Measurements from ENCODE around the gene PPIH.
"Not testable (repeated sequence)": the region's sequence is repeated elsewhere in the genome, so short reads cannot be mapped to it uniquely, and the experiment has no call there.

PPIH gene

GRCh38 chr1:42681741-42682483, 23.7 kb downstream of the PPIH start, which contains the start of gene YBX1:
Gene YBX1 (plus strand): TSS chr1:42682418. CDS start chr1:42682566, 148 bp downstream.
- Histone ChIP-seq H3K27me3 (ENCODE audit: control insufficient read depth in 2 of 2, insufficient read depth in 2 of 2, low read length in 2 of 2) (no peaks in the 10 kb centered on the region), H3K9ac (ENCODE audit: low read depth in 1 of 2, low read length in 2 of 2) (peak within 1 kb of the TSS; percentile 91), H3K36me3 (ENCODE audit: control insufficient read depth in 2 of 2, insufficient read depth in 2 of 2, low read length in 2 of 2) (peaks cover 0 to 8% of the 10 kb centered on the region in 2 donors), H3K9me3 (ENCODE audit: control insufficient read depth in 2 of 2, low read length in 2 of 2) (no peaks in the 10 kb centered on the region), H3K4me3 (ENCODE audit: low read length in 2 of 2) (peak within 1 kb of the TSS; percentile 93 to 94), H3K4me1 (ENCODE audit: control insufficient read depth in 2 of 2, insufficient read depth in 2 of 2, low read length in 2 of 2) (peaks cover 41 to 44% of the 10 kb centered on the region in 2 donors), H3K27ac (ENCODE audit: low read depth in 2 of 2, low read length in 2 of 2) (peak within 1 kb of the TSS; percentile 88)

- not testable (repeated sequence) for H3K36me3 ChIP-seq (ENCODE audit: control insufficient read depth in 2 of 2, insufficient read depth in 2 of 2, low read length in 2 of 2); H3K27me3 ChIP-seq (ENCODE audit: control insufficient read depth in 2 of 2, insufficient read depth in 2 of 2, low read length in 2 of 2); H3K9me3 ChIP-seq (ENCODE audit: control insufficient read depth in 2 of 2, low read length in 2 of 2)
- Histone ChIP-seq H3K27ac (ENCODE audit: low read depth in 2 of 2, low read length in 2 of 2) (peak overlapping the region; percentile 81 to 88), H3K9ac (ENCODE audit: low read depth in 1 of 2, low read length in 2 of 2) (peak overlapping the region in 1 of 2 donors; percentile 80), H3K4me1 (ENCODE audit: control insufficient read depth in 2 of 2, insufficient read depth in 2 of 2, low read length in 2 of 2) (peaks cover 41 to 45% of the 10 kb centered on the region in 2 donors), H3K4me3 (ENCODE audit: low read length in 2 of 2) (peak overlapping the region; percentile 93 to 94)
Measured at GRCh38 chr1:42682484-42682738, 24.2 kb downstream of the PPIH start.

- H3K4me1 ChIP-seq (ENCODE audit: control insufficient read depth in 2 of 2, insufficient read depth in 2 of 2, low read length in 2 of 2), result peaks cover 46 to 47% of the 10 kb centered on the region in 2 donors
- H3K9me3 ChIP-seq (ENCODE audit: control insufficient read depth in 2 of 2, low read length in 2 of 2), result no peaks in the 10 kb centered on the region
- peak overlapping the region; percentile 81 to 88 for H3K27ac ChIP-seq (ENCODE audit: low read depth in 2 of 2, low read length in 2 of 2)
- H3K27me3 ChIP-seq (ENCODE audit: control insufficient read depth in 2 of 2, insufficient read depth in 2 of 2, low read length in 2 of 2), result no peaks in the 10 kb centered on the region
- peak overlapping the region; percentile 93 to 94 for H3K4me3 ChIP-seq (ENCODE audit: low read length in 2 of 2)
- H3K9ac ChIP-seq (ENCODE audit: low read depth in 1 of 2, low read length in 2 of 2), result peak overlapping the region; percentile 54 to 80
- H3K36me3 ChIP-seq (ENCODE audit: control insufficient read depth in 2 of 2, insufficient read depth in 2 of 2, low read length in 2 of 2), result peaks cover 0 to 8% of the 10 kb centered on the region in 2 donors
Measured at GRCh38 chr1:42682739-42683531, 24.7 kb downstream of the PPIH start.

GRCh38 chr1:42684139-42684538, 25.9 kb downstream of the PPIH start:
- Histone ChIP-seq H3K4me3 (ENCODE audit: low read length in 2 of 2) (peak overlapping the region; percentile 93 to 94), H3K9me3 (ENCODE audit: control insufficient read depth in 2 of 2, low read length in 2 of 2) (no peaks in the 10 kb centered on the region), H3K36me3 (ENCODE audit: control insufficient read depth in 2 of 2, insufficient read depth in 2 of 2, low read length in 2 of 2) (peaks cover 0 to 8% of the 10 kb centered on the region in 2 donors), H3K4me1 (ENCODE audit: control insufficient read depth in 2 of 2, insufficient read depth in 2 of 2, low read length in 2 of 2) (peaks cover 52 to 57% of the 10 kb centered on the region in 2 donors), H3K27me3 (ENCODE audit: control insufficient read depth in 2 of 2, insufficient read depth in 2 of 2, low read length in 2 of 2) (no peaks in the 10 kb centered on the region), H3K9ac (ENCODE audit: low read depth in 1 of 2, low read length in 2 of 2) (peak overlapping the region; percentile 49 to 80), H3K27ac (ENCODE audit: low read depth in 2 of 2, low read length in 2 of 2) (no peak overlapping the region)

GRCh38 chr1:42686418-42686817, 28.2 kb downstream of the PPIH start:
- H3K27me3 ChIP-seq (ENCODE audit: control insufficient read depth in 2 of 2, insufficient read depth in 2 of 2, low read length in 2 of 2), result no peaks in the 10 kb centered on the region
- H3K4me1 ChIP-seq (ENCODE audit: control insufficient read depth in 2 of 2, insufficient read depth in 2 of 2, low read length in 2 of 2), result peaks cover 62 to 69% of the 10 kb centered on the region in 2 donors
- peaks cover 0 to 8% of the 10 kb centered on the region in 2 donors for H3K36me3 ChIP-seq (ENCODE audit: control insufficient read depth in 2 of 2, insufficient read depth in 2 of 2, low read length in 2 of 2)

GRCh38 chr1:42689912-42690311, 31.7 kb downstream of the PPIH start:
- Histone ChIP-seq H3K27ac (ENCODE audit: low read depth in 2 of 2, low read length in 2 of 2) (no peak overlapping the region), H3K36me3 (ENCODE audit: control insufficient read depth in 2 of 2, insufficient read depth in 2 of 2, low read length in 2 of 2) (peaks cover 0 to 3% of the 10 kb centered on the region in 2 donors), H3K9ac (ENCODE audit: low read depth in 1 of 2, low read length in 2 of 2) (no peak overlapping the region), H3K27me3 (ENCODE audit: control insufficient read depth in 2 of 2, insufficient read depth in 2 of 2, low read length in 2 of 2) (no peaks in the 10 kb centered on the region), H3K4me1 (ENCODE audit: control insufficient read depth in 2 of 2, insufficient read depth in 2 of 2, low read length in 2 of 2) (peaks cover 63 to 81% of the 10 kb centered on the region in 2 donors), H3K9me3 (ENCODE audit: control insufficient read depth in 2 of 2, low read length in 2 of 2) (no peaks in the 10 kb centered on the region), H3K4me3 (ENCODE audit: low read length in 2 of 2) (no peak overlapping the region)

More at GRCh38 chr1:42686418-42686817, 28.2 kb downstream of the PPIH start:
- peak overlapping the region in 1 of 2 donors; percentile 7 for H3K27ac ChIP-seq (ENCODE audit: low read depth in 2 of 2, low read length in 2 of 2)
- H3K9ac ChIP-seq (ENCODE audit: low read depth in 1 of 2, low read length in 2 of 2), result peak overlapping the region in 1 of 2 donors; percentile 27
- H3K9me3 ChIP-seq (ENCODE audit: control insufficient read depth in 2 of 2, low read length in 2 of 2), result no peaks in the 10 kb centered on the region
- H3K4me3 ChIP-seq (ENCODE audit: low read length in 2 of 2), result no peak overlapping the region

GRCh38 chr1:42690477-42691156, 32.4 kb downstream of the PPIH start:
- Histone ChIP-seq H3K4me1 (ENCODE audit: control insufficient read depth in 2 of 2, insufficient read depth in 2 of 2, low read length in 2 of 2) (peaks cover 56 to 74% of the 10 kb centered on the region in 2 donors), H3K4me3 (ENCODE audit: low read length in 2 of 2) (no peak overlapping the region), H3K27me3 (ENCODE audit: control insufficient read depth in 2 of 2, insufficient read depth in 2 of 2, low read length in 2 of 2) (no peaks in the 10 kb centered on the region), H3K36me3 (ENCODE audit: control insufficient read depth in 2 of 2, insufficient read depth in 2 of 2, low read length in 2 of 2) (peaks cover 2 to 10% of the 10 kb centered on the region in 2 donors), H3K9ac (ENCODE audit: low read depth in 1 of 2, low read length in 2 of 2) (no peak overlapping the region), H3K27ac (ENCODE audit: low read depth in 2 of 2, low read length in 2 of 2) (peak overlapping the region; percentile 16 to 33), H3K9me3 (ENCODE audit: control insufficient read depth in 2 of 2, low read length in 2 of 2) (no peaks in the 10 kb centered on the region)

- Histone ChIP-seq H3K4me1 (ENCODE audit: control insufficient read depth in 2 of 2, insufficient read depth in 2 of 2, low read length in 2 of 2) (peaks cover 50 to 72% of the 10 kb centered on the region in 2 donors), H3K4me3 (ENCODE audit: low read length in 2 of 2) (no peak overlapping the region), H3K27me3 (ENCODE audit: control insufficient read depth in 2 of 2, insufficient read depth in 2 of 2, low read length in 2 of 2) (no peaks in the 10 kb centered on the region), H3K9ac (ENCODE audit: low read depth in 1 of 2, low read length in 2 of 2) (no peak overlapping the region), H3K9me3 (ENCODE audit: control insufficient read depth in 2 of 2, low read length in 2 of 2) (no peaks in the 10 kb centered on the region), H3K27ac (ENCODE audit: low read depth in 2 of 2, low read length in 2 of 2) (peak overlapping the region; percentile 16 to 56), H3K36me3 (ENCODE audit: control insufficient read depth in 2 of 2, insufficient read depth in 2 of 2, low read length in 2 of 2) (peaks cover 6 to 14% of the 10 kb centered on the region in 2 donors)
Measured at GRCh38 chr1:42691157-42691498, 32.9 kb downstream of the PPIH start.

GRCh38 chr1:42692461-42692860, 34.2 kb downstream of the PPIH start:
- H3K4me3 ChIP-seq (ENCODE audit: low read length in 2 of 2), result peak overlapping the region in 1 of 2 donors; percentile 16
- no peaks in the 10 kb centered on the region for H3K9me3 ChIP-seq (ENCODE audit: control insufficient read depth in 2 of 2, low read length in 2 of 2)
- H3K27me3 ChIP-seq (ENCODE audit: control insufficient read depth in 2 of 2, insufficient read depth in 2 of 2, low read length in 2 of 2), result no peaks in the 10 kb centered on the region
- H3K9ac ChIP-seq (ENCODE audit: low read depth in 1 of 2, low read length in 2 of 2), result peak overlapping the region; percentile 7 to 39
- peak overlapping the region; percentile 56 to 91 for H3K27ac ChIP-seq (ENCODE audit: low read depth in 2 of 2, low read length in 2 of 2)
- peaks cover 16 to 24% of the 10 kb centered on the region in 2 donors for H3K36me3 ChIP-seq (ENCODE audit: control insufficient read depth in 2 of 2, insufficient read depth in 2 of 2, low read length in 2 of 2)
- peaks cover 41 to 65% of the 10 kb centered on the region in 2 donors for H3K4me1 ChIP-seq (ENCODE audit: control insufficient read depth in 2 of 2, insufficient read depth in 2 of 2, low read length in 2 of 2)

Data from mucosa of rectum (tissue), 2 donors.